ENCODE measurements around the gene HTRA3.
"Not testable (repeated sequence)": the region's sequence is repeated elsewhere in the genome, so short reads cannot be mapped to it uniquely, and the experiment has no call there.

HTRA3 gene

GRCh38 chr4:8343262-8343966 lies 73.9 kb downstream of the HTRA3 start:
- Mint-ChIP-seq H3K4me3 (no peak overlapping the region), H3K27me3 (peaks cover 4% of the 10 kb centered on the region), H3K9me3 (ENCODE audit: low read depth) (no peaks in the 10 kb centered on the region), H3K4me1 (ENCODE audit: low read depth) (no peaks in the 10 kb centered on the region), H3K36me3 (no peaks in the 10 kb centered on the region), H3K27ac (no peak overlapping the region)

GRCh38 chr4:8343967-8344331 lies 74.4 kb downstream of the HTRA3 start:
- H3K4me3 Mint-ChIP-seq: no peak overlapping the region
- peaks cover 4% of the 10 kb centered on the region for H3K27me3 Mint-ChIP-seq
- H3K27ac Mint-ChIP-seq: no peak overlapping the region
- H3K4me1 Mint-ChIP-seq (ENCODE audit: low read depth): no peaks in the 10 kb centered on the region
- no peaks in the 10 kb centered on the region for H3K9me3 Mint-ChIP-seq (ENCODE audit: low read depth)
- H3K36me3 Mint-ChIP-seq: no peaks in the 10 kb centered on the region

GRCh38 chr4:8344377-8344776 lies 74.8 kb downstream of the HTRA3 start:
- Mint-ChIP-seq H3K4me3 (no peak overlapping the region), H3K9me3 (ENCODE audit: low read depth) (no peaks in the 10 kb centered on the region), H3K4me1 (ENCODE audit: low read depth) (no peaks in the 10 kb centered on the region), H3K27me3 (peaks cover 4% of the 10 kb centered on the region), H3K36me3 (no peaks in the 10 kb centered on the region), H3K27ac (no peak overlapping the region)

GRCh38 chr4:8345053-8345945 lies 75.7 kb downstream of the HTRA3 start:
- Mint-ChIP-seq H3K27me3 (peaks cover 4% of the 10 kb centered on the region), H3K27ac (no peak overlapping the region), H3K36me3 (no peaks in the 10 kb centered on the region), H3K4me3 (no peak overlapping the region), H3K4me1 (ENCODE audit: low read depth) (no peaks in the 10 kb centered on the region), H3K9me3 (ENCODE audit: low read depth) (no peaks in the 10 kb centered on the region)

- Mint-ChIP-seq H3K36me3 (no peaks in the 10 kb centered on the region), H3K4me1 (ENCODE audit: low read depth) (no peaks in the 10 kb centered on the region), H3K27me3 (peaks cover 2% of the 10 kb centered on the region), H3K27ac (no peak overlapping the region), H3K4me3 (no peak overlapping the region), H3K9me3 (ENCODE audit: low read depth) (no peaks in the 10 kb centered on the region)
Measured at GRCh38 chr4:8345946-8346814, 76.6 kb downstream of the HTRA3 start.

- Mint-ChIP-seq H3K27me3 (peaks cover 2% of the 10 kb centered on the region), H3K4me1 (ENCODE audit: low read depth) (no peaks in the 10 kb centered on the region), H3K4me3 (no peak overlapping the region), H3K9me3 (ENCODE audit: low read depth) (no peaks in the 10 kb centered on the region), H3K27ac (no peak overlapping the region), H3K36me3 (no peaks in the 10 kb centered on the region)
Measured at GRCh38 chr4:8346838-8347605, 77.5 kb downstream of the HTRA3 start.

- H3K27ac Mint-ChIP-seq: no peak overlapping the region
- no peaks in the 10 kb centered on the region for H3K36me3 Mint-ChIP-seq
- H3K4me3 Mint-ChIP-seq: no peak overlapping the region
- H3K9me3 Mint-ChIP-seq (ENCODE audit: low read depth): no peaks in the 10 kb centered on the region
- no peaks in the 10 kb centered on the region for H3K4me1 Mint-ChIP-seq (ENCODE audit: low read depth)
- peaks cover 2% of the 10 kb centered on the region for H3K27me3 Mint-ChIP-seq
Measured at GRCh38 chr4:8347660-8348059, 78.1 kb downstream of the HTRA3 start.

- H3K27ac Mint-ChIP-seq: no peak overlapping the region
- H3K9me3 Mint-ChIP-seq (ENCODE audit: low read depth): no peaks in the 10 kb centered on the region
- no peak overlapping the region for H3K4me3 Mint-ChIP-seq
Measured at GRCh38 chr4:8348071-8348470, 78.5 kb downstream of the HTRA3 start.

GRCh38 chr4:8349236-8349635 lies 79.7 kb downstream of the HTRA3 start:
- H3K4me3 Mint-ChIP-seq; H3K9me3 Mint-ChIP-seq (ENCODE audit: low read depth); H3K4me1 Mint-ChIP-seq (ENCODE audit: low read depth); H3K27me3 Mint-ChIP-seq; H3K36me3 Mint-ChIP-seq; H3K27ac Mint-ChIP-seq: not testable (repeated sequence)

More at GRCh38 chr4:8348071-8348470, 78.5 kb downstream of the HTRA3 start:
- peaks cover 2% of the 10 kb centered on the region for H3K27me3 Mint-ChIP-seq
- no peaks in the 10 kb centered on the region for H3K36me3 Mint-ChIP-seq
- H3K4me1 Mint-ChIP-seq (ENCODE audit: low read depth): no peaks in the 10 kb centered on the region

- H3K4me3 Mint-ChIP-seq: no peak overlapping the region
- H3K36me3 Mint-ChIP-seq: no peaks in the 10 kb centered on the region
- no peaks in the 10 kb centered on the region for H3K9me3 Mint-ChIP-seq (ENCODE audit: low read depth)
- H3K27me3 Mint-ChIP-seq: peaks cover 2% of the 10 kb centered on the region
- no peak overlapping the region for H3K27ac Mint-ChIP-seq
- H3K4me1 Mint-ChIP-seq (ENCODE audit: low read depth): no peaks in the 10 kb centered on the region
Measured at GRCh38 chr4:8349664-8350236, 80.2 kb downstream of the HTRA3 start.

- no peak overlapping the region for H3K4me3 Mint-ChIP-seq
- H3K9me3 Mint-ChIP-seq (ENCODE audit: low read depth): no peaks in the 10 kb centered on the region
- H3K27me3 Mint-ChIP-seq: peaks cover under 1% of the 10 kb centered on the region
- no peaks in the 10 kb centered on the region for H3K4me1 Mint-ChIP-seq (ENCODE audit: low read depth)
- H3K27ac Mint-ChIP-seq: no peak overlapping the region
- no peaks in the 10 kb centered on the region for H3K36me3 Mint-ChIP-seq
Measured at GRCh38 chr4:8350352-8350751, 80.8 kb downstream of the HTRA3 start.

- Mint-ChIP-seq H3K4me1 (ENCODE audit: low read depth) (no peaks in the 10 kb centered on the region), H3K9me3 (ENCODE audit: low read depth) (no peaks in the 10 kb centered on the region), H3K4me3 (no peak overlapping the region), H3K36me3 (no peaks in the 10 kb centered on the region), H3K27ac (no peak overlapping the region), H3K27me3 (no peaks in the 10 kb centered on the region)
Measured at GRCh38 chr4:8350841-8351461, 81.4 kb downstream of the HTRA3 start.

- Mint-ChIP-seq H3K9me3 (ENCODE audit: low read depth) (no peaks in the 10 kb centered on the region), H3K36me3 (no peaks in the 10 kb centered on the region), H3K4me3 (no peak overlapping the region), H3K27me3 (no peaks in the 10 kb centered on the region), H3K27ac (no peak overlapping the region), H3K4me1 (ENCODE audit: low read depth) (no peaks in the 10 kb centered on the region)
Measured at GRCh38 chr4:8351931-8352367, 82.4 kb downstream of the HTRA3 start.
